ENCODE measurements around the gene AHSA1. TPM values are rescaled to one million over a fixed set of nuclear protein-coding genes. Genes with fewer than 3 reads are reported as not detected.
A peak's percentile ranks its signal among the peaks of the same experiment; 100 is the strongest.

AHSA1 gene
- total RNA-seq, 1 experiment from 2014 or later: 190 TPM

- Mint-ChIP-seq H3K9me3 (peaks cover 0 to 2% of the 10 kb centered on the region in 2 experiments; a peak in 2 of 5 replicates), H3K4me1 (no peaks in the 10 kb centered on the region), H3K36me3 (ENCODE audit: insufficient read depth in 1 of 3, low read depth in 3 of 3) (peaks cover 6 to 27% (median 17%) of the 10 kb centered on the region in 3 experiments; a peak in 6 of 7 replicates), H3K4me3 (no peak overlapping the region), H3K27me3 (ENCODE audit: low read depth) (no peaks in the 10 kb centered on the region), H3K27ac (peak overlapping the region in 1 of 3 experiments; percentile 36; a peak in 1 of 7 replicates)
- Histone ChIP-seq H3K23ac (ENCODE audit: insufficient read length, low read depth, low read length) (no peak overlapping the region), H3T11ph (ENCODE audit: low read length) (no peak overlapping the region), H4K20me1 (ENCODE audit: control insufficient read depth, insufficient read depth, insufficient read length) (no peaks in the 10 kb centered on the region), H3K4me2 (ENCODE audit: insufficient read depth, insufficient read length, low read length) (no peak overlapping the region), H3K9ac (ENCODE audit: extremely low read depth, insufficient read length, low read length) (no peak overlapping the region), H2BK12ac (ENCODE audit: insufficient read length, low read depth, low read length) (no peak overlapping the region), H3K79me1 (ENCODE audit: insufficient read depth, low read depth, low read length, poor library complexity, severe bottlenecking) (no peaks in the 10 kb centered on the region), H3K79me2 (ENCODE audit: insufficient read depth, low read length) (no peaks in the 10 kb centered on the region), H3K56ac (ENCODE audit: insufficient read length, low read depth, low read length) (no peak overlapping the region), H3K9me3 (ENCODE audit: control insufficient read depth, low read depth, low read length) (no peaks in the 10 kb centered on the region), H2BK15ac (ENCODE audit: low read depth, low read length) (no peak overlapping the region), H4K5ac (ENCODE audit: insufficient read length, low read depth, low read length) (no peak overlapping the region), H2BK20ac (ENCODE audit: low read depth, low read length, poor library complexity, severe bottlenecking) (no peak overlapping the region), H3K4ac (ENCODE audit: low read depth, low read length) (no peak overlapping the region), H4K8ac (replicated peaks; ENCODE audit: insufficient read length, low read depth, low read length) (no peak overlapping the region), H2BK120ac (ENCODE audit: low read depth, low read length, poor library complexity, severe bottlenecking) (no peak overlapping the region), H3K23me2 (ENCODE audit: insufficient read length, low read depth, low read length, poor library complexity, severe bottlenecking) (no peaks in the 10 kb centered on the region), H3K27me3 (ENCODE audit: insufficient read depth, low read length) (no peaks in the 10 kb centered on the region), H3K14ac (ENCODE audit: insufficient read depth, low read length) (no peak overlapping the region), H3K4me1 (ENCODE audit: insufficient read depth, low read length) (no peaks in the 10 kb centered on the region), H3K27ac (ENCODE audit: insufficient read length, low read depth, low read length) (no peak overlapping the region), H2AFZ (ENCODE audit: low read length) (no peak overlapping the region), H2BK5ac (ENCODE audit: insufficient read length, low read length) (no peak overlapping the region), H3K18ac (ENCODE audit: insufficient read length, low read depth, low read length) (no peak overlapping the region), H2AK5ac (ENCODE audit: insufficient read length, low read length) (no peak overlapping the region), H4K91ac (ENCODE audit: insufficient read length, low read depth, low read length) (no peak overlapping the region)
- no CpG with 5 or more reads among the region's 4 CpGs for WGBS (ENCODE audit: extremely low coverage, insufficient read length, low lambda C conversion rate)
- no peak for DNase-seq
- no peak for TF ChIP-seq CTCF (conservative IDR thresholded peaks at IDR 0.05)
Observed at GRCh38 chr14:77508249-77508648, 50.4 kb downstream of the AHSA1 start.
